Immature natural killer cell (primary cell): ENCODE measurements around the gene WDR37. TPM values are rescaled to one million over a fixed set of nuclear protein-coding genes. Genes with fewer than 3 reads are reported as not detected.
"Not testable (repeated sequence)": the region's sequence is repeated elsewhere in the genome, so short reads cannot be mapped to it uniquely, and the experiment has no call there.

Experiments
- DNase-seq, 3 donors: peaks; one replicate each; pipeline ENCODE4 v3.0.0; 2022; ENCODE audit warnings: mixed read lengths in 1 of 3
- H3K27ac Mint-ChIP-seq, 6 donors: one replicate each; pipeline ENCODE4 v1.8.0; 2020; ENCODE audit warnings: mixed read lengths in 6 of 6, mild to moderate bottlenecking in 5 of 6, inconsistent platforms in 4 of 6, moderate library complexity in 3 of 6
- H3K27me3 Mint-ChIP-seq, 3 donors: one replicate each; pipeline ENCODE4 v1.8.0; 2020 to 2021; ENCODE audit warnings: low read depth in 3 of 3, mild to moderate bottlenecking in 3 of 3, mixed read lengths in 3 of 3, moderate library complexity in 3 of 3, inconsistent platforms in 1 of 3
- H3K36me3 Mint-ChIP-seq, 3 donors: one replicate each; pipeline ENCODE4 v1.8.0; 2020; ENCODE audit warnings: mixed read lengths in 3 of 3, inconsistent platforms in 2 of 3, mild to moderate bottlenecking in 2 of 3
- H3K4me1 Mint-ChIP-seq, 2 donors: one replicate each; pipeline ENCODE4 v1.8.0; 2020; ENCODE audit warnings: inconsistent platforms in 2 of 2, mild to moderate bottlenecking in 2 of 2, mixed read lengths in 2 of 2, moderate library complexity in 1 of 2
- H3K4me3 Mint-ChIP-seq, 5 donors: one replicate each; pipeline ENCODE4 v1.8.0; 2020; ENCODE audit warnings: mild to moderate bottlenecking in 5 of 5, mixed read lengths in 5 of 5, inconsistent platforms in 3 of 5, moderate library complexity in 3 of 5
- H3K9me3 Mint-ChIP-seq, 6 donors: one replicate each; pipeline ENCODE4 v1.8.0; 2020; ENCODE audit warnings: mild to moderate bottlenecking in 6 of 6, mixed read lengths in 6 of 6, inconsistent platforms in 4 of 6, moderate library complexity in 3 of 6
- polyA plus RNA-seq, 3 donors: library from polyadenylated mRNA; unstranded; fragments of 300-500 nt; fragmentation: Illumina TruSeq; gene quantifications; one replicate each; pipeline ENCODE4 v1.2.3, GENCODE V29; 2021

Gene WDR37
- polyA plus RNA-seq, 3 donors from 2014 or later = 16.7 to 32.2 (median 26.5) TPM

DNA sequence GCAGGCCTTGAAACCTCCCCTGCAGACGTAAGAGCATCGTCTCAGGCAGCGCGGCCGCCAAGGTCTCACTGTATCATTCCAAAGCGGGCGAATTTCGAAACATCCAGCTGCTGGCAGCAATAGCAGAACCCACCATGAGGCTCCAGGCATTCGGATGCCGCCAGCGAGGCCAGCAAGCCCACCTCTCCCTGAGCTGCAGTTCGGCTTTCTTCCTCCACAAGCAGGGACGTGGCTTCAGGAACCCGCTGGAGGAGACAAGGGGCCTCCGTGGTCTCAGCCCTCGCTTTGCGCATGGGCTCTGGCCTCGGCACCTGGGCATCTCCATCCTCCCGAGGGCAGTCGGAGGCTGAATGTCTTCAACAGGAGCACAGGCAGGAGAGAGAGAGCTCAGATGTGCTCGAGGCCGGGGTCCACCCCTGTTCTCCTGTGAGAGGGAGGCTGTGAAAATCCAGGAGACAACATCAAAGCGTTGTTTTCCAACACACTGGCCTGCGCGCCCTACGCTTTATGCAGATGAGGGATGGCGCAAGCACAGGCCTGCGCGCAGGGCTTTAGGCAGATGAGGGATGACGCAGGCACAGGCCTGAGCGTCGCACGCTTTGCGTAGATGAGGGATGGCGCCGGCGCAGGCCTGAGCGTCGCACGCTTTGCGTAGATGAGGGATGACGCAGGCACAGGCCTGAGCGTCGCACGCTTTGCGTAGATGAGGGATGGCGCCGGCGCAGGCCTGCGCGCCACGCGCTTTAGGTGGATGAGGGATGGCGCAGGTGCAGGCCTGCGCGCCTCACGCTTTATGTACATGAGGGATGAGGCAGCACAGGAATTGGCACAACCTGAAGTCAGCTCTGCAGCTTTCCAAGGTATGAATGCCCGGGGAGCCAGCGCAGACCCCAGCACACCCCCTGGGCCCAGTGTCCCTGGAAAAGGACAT, 103.2 kb downstream of the WDR37 start:
- no peaks in the 10 kb centered on the region for H3K9me3 Mint-ChIP-seq
- H3K4me1 Mint-ChIP-seq = no peaks in the 10 kb centered on the region
- no peak for DNase-seq
- H3K27me3 Mint-ChIP-seq = peaks cover 1 to 6% (median 2%) of the 10 kb centered on the region in 3 donors
- H3K27ac Mint-ChIP-seq = no peak overlapping the region
- no peak overlapping the region for H3K4me3 Mint-ChIP-seq
- peaks cover 0 to 3% (median 0%) of the 10 kb centered on the region in 3 donors for H3K36me3 Mint-ChIP-seq

DNA sequence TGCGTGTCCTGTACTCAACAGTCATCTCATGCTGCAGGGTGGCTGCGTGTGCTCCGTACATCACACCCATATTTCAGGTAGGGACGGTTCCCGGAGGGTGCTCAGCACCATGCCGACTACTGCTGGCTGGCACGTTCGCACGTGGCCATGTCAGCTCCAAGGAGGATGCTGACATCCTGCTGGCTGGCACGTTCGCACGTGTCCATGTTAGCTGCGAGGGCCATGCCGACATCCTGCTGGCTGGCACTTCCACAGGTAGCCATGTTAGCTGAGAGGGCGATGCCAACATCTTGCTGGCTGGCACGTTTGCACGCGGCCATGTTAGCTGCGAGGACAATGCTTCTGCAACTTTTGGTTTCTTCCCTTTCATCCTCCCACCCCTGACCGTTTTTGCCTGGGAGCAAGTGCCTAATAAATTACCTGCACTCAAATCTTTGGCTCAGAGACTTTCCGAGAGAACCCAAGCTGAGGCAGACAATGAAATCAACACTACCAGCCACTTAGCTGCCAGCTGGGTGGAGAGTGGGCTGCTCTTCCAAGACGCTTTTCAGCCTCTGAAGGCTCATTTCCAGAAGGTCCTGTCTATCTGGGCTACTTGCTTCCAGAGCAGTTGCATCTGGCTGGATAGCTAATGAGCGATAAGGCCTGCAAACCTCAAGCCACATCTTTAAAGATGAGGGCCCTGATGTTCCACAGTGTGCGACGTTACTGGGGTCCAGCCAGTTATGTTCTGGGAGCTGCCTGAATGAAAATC, 104.6 kb downstream of the WDR37 start:
- no peaks in the 10 kb centered on the region for H3K4me1 Mint-ChIP-seq

DNA sequence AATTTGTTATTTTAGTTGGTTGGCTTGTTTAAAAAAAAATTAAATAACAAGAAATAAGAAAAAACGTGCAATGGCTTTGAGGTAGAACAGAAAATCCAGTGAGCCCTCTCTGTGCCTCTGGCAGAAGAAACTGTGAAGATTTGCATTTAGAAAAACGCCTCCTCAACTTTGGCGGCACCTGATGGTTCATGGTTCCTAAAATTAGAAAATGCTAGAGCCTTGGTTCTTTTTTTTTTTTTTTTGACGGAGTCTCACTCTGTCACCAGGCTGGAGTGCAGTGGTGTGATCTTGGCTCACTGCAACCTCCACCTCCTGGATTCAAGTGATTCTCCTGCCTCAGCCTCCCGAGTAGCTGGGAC, 105.1 kb downstream of the WDR37 start:
- H3K4me1 Mint-ChIP-seq, H3K27ac Mint-ChIP-seq, H3K36me3 Mint-ChIP-seq, DNase-seq, H3K9me3 Mint-ChIP-seq, H3K4me3 Mint-ChIP-seq: not testable (repeated sequence)
- peaks cover 2 to 12% (median 5%) of the 10 kb centered on the region in 3 donors for H3K27me3 Mint-ChIP-seq

More for the DNA sequence above, 104.6 kb downstream of the WDR37 start:
- Mint-ChIP-seq H3K36me3 (peaks cover 0 to 3% (median 0%) of the 10 kb centered on the region in 3 donors), H3K27me3 (peaks cover 2 to 12% (median 5%) of the 10 kb centered on the region in 3 donors), H3K4me3 (no peak overlapping the region), H3K9me3 (no peaks in the 10 kb centered on the region), H3K27ac (no peak overlapping the region)
- no peak for DNase-seq

DNA sequence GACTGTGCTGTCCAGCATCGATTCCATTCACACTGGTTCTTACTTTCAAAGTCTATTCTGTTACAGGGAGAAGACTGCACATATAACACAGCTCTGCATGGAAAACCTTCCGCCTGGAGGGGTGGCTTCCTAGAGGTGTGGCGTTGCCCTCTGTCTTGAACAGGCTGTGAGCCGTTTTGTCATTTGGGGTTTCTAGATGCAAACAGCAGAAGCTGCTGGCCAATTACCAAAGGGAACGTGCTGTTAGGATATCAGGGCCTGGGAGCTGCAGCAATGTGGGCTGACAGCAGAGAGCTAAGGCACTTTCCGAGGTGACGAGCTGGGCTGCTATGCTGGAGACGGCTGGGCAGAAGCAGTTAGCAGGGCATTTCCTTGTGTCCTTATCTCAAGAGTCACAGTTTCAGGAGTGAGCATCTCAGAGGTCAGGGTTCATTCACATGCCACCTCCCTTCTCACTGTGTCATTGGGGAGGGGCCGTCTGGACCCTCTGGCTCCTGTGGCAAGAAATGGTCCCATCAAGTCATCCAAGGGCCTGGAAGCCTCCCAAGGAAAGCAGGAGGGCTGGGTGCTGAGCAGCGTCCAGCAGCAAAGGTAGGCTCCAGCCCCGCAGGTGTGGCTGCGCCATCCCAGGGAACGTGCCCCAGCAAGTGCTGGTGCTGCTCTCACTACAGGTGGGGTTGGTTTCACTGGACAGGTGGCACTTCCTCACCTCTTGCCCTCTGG, 106.5 kb downstream of the WDR37 start:
- no peak overlapping the region for H3K4me3 Mint-ChIP-seq
- no peak overlapping the region for H3K27ac Mint-ChIP-seq
- H3K9me3 Mint-ChIP-seq = no peaks in the 10 kb centered on the region
- no peaks in the 10 kb centered on the region for H3K36me3 Mint-ChIP-seq
- H3K4me1 Mint-ChIP-seq = no peaks in the 10 kb centered on the region
- DNase-seq = no peak
- H3K27me3 Mint-ChIP-seq = peaks cover 2 to 13% (median 4%) of the 10 kb centered on the region in 3 donors

DNA sequence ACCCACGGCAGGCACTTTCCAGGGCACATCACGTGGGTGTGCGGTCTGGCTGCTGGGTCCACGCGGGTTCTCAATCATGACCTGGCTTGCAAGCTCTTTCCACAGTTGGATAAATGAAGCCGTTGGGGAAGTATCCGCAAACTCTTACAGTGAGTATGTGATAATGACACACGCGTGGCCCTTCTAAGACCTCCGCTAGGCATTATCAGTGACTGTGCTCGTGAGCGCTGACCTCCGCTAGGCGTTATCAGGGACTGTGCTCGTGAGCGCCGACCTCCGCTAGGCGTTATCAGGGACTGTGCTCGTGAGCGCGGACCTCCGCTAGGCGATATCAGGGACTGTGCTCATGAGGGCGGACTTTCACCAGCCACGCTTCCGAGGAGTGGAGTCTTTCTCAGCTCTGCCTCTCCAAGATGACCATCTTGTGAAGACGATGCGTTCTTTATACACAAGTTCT, 107.0 kb downstream of the WDR37 start:
- peaks cover 2 to 11% (median 4%) of the 10 kb centered on the region in 3 donors for H3K27me3 Mint-ChIP-seq
- H3K9me3 Mint-ChIP-seq = no peaks in the 10 kb centered on the region
- H3K4me1 Mint-ChIP-seq = no peaks in the 10 kb centered on the region
- H3K36me3 Mint-ChIP-seq = no peaks in the 10 kb centered on the region
- H3K4me3 Mint-ChIP-seq = no peak overlapping the region
- no peak for DNase-seq
- H3K27ac Mint-ChIP-seq = no peak overlapping the region

DNA sequence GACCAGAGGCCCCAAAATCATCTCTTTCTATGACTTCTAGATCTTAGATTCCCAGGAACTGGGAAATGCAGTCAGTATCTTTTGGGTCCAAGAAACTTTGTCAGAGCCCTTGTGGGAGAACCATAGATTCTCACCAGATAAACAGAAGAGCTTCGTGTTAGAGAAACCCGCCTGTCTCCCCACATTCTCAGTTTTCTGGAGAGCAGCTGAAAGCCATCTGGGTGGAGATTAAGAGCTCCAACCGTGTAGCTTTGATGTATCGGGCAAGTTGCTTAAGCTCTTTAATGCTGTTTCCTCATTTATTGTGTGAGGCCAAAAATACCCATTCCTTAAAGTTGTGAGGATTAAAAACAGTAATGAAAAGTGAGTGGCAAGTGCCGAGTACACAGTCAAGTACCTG, 107.6 kb downstream of the WDR37 start:
- Mint-ChIP-seq H3K27ac (no peak overlapping the region), H3K4me3 (no peak overlapping the region), H3K36me3 (no peaks in the 10 kb centered on the region), H3K27me3 (peaks cover 2 to 11% (median 4%) of the 10 kb centered on the region in 3 donors), H3K9me3 (no peaks in the 10 kb centered on the region), H3K4me1 (no peaks in the 10 kb centered on the region)
- DNase-seq = no peak

DNA sequence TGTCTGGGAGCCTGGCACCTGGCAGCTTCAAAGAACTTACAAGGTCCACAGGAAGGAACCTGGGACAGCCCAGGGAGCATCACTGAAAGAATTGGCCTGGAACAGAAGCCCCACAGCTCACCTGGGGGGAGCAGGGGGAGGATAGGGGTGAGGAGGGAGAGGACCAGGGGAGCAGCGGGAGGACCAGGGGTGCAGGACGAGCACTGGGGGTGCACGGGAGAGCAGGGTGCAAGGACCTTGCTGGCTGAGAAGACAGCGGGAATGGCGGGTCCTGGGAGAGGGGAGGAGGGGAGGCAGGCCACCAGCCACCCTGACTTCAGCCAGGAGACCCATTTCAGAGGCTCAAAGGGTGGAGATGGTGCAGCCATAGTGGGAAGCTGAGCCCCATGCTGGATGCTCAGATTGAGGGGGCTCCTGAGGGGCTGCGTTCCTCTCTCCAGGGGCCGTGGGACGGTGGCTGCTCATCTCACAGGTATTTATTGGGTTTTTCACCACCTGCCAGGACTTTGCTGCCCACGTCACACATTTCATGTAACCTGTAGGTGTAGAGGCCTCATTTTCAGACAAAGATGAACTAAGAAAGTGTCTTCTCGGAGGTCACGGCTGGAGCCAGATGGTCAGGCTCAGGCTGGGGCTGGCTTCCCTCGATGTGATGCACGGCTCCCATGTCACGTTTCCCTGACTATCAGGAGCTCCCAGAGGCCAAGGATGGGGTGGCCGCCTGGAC, 110.1 kb downstream of the WDR37 start:
- Mint-ChIP-seq H3K4me1 (no peaks in the 10 kb centered on the region), H3K27ac (no peak overlapping the region), H3K4me3 (no peak overlapping the region), H3K27me3 (peaks cover 2 to 11% (median 4%) of the 10 kb centered on the region in 3 donors), H3K9me3 (no peaks in the 10 kb centered on the region), H3K36me3 (no peaks in the 10 kb centered on the region)
- DNase-seq = no peak

DNA sequence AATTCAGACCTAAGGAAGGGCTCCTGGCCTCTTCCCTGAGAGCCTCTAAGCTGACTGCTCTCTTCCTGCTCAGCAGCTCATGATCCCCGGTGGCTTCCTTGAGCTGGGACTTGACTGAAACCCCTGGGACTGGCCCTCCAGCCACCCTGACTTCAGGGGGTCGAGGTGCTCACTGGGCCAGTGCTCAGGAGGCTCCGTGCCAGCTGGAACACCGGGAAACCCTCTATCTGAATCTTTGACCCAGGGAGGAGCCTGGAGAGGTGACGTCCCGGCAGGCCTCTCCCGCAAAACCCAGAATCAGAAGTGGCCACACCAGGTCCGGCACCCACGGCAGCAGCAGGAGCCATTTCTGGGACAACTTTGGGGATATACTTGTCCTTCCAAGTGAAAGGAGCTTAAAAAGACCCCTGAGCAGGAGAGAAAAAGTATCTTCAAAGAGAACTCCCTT, 110.7 kb downstream of the WDR37 start:
- H3K4me3 Mint-ChIP-seq = no peak overlapping the region
- H3K27ac Mint-ChIP-seq = no peak overlapping the region
- no peaks in the 10 kb centered on the region for H3K9me3 Mint-ChIP-seq
- no peak for DNase-seq
- H3K4me1 Mint-ChIP-seq = no peaks in the 10 kb centered on the region
- peaks cover 2 to 7% (median 4%) of the 10 kb centered on the region in 3 donors for H3K27me3 Mint-ChIP-seq
- no peaks in the 10 kb centered on the region for H3K36me3 Mint-ChIP-seq

DNA sequence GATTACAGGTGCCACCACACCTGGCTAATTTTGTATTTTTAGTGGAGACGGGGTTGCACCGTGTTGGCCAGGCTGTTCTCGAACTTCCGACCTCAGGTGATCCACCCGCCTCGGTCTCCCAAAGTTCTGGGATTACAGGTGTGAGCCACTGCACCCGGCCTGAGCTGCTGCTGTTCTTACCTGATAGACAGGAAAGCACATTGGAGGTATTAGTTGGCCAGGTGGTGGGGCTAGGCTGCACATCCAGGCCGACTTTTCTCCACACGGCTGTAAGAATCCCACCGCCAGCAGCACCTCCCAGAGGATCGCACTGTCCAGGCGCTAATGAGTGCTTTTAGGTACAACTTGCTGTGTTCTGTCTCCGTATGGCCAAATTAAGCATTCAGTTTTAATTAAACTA, 112.6 kb downstream of the WDR37 start:
- H3K27ac Mint-ChIP-seq = no peak overlapping the region
- H3K36me3 Mint-ChIP-seq = no peaks in the 10 kb centered on the region
- no peaks in the 10 kb centered on the region for H3K4me1 Mint-ChIP-seq
- DNase-seq = no peak
- H3K27me3 Mint-ChIP-seq = peaks cover 4 to 10% (median 7%) of the 10 kb centered on the region in 3 donors
- H3K4me3 Mint-ChIP-seq = no peak overlapping the region
- no peaks in the 10 kb centered on the region for H3K9me3 Mint-ChIP-seq

DNA sequence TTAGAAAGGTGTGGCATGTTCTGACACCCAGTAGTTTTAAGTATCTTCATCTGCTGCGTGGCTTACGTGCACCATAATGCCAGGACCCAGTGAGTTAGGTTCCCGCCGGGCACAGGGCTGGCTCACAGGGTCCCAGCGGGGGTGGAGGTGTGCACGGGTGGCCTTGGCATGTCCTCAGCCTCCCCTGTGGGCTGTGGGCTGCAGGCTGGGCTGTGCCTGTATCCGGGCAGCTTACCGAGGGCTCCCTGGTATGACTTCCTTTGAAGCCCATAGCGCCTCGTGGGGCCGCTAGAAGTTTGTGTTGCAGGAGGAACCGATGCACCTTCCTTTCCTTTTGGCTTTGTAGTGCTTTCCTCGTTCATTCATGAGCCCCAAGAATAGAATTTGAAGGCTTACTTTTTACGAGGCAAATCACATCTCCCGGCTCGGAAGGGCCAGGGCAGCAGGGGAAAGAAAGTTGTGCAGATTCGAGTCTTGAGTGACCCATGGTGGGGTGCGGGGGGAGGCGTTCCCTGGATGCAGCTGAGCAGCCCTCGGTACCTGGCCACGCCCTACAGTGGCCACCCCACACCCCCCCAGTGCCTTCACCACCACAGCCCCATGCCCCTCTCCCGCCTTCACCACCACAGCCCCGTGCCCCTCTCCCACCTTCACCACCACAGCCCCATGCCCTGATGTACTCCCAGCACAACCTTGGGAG, 113.2 kb downstream of the WDR37 start:
- Mint-ChIP-seq H3K27ac (no peak overlapping the region), H3K4me3 (no peak overlapping the region), H3K36me3 (no peaks in the 10 kb centered on the region), H3K4me1 (no peaks in the 10 kb centered on the region), H3K9me3 (no peaks in the 10 kb centered on the region), H3K27me3 (peaks cover 6 to 10% (median 7%) of the 10 kb centered on the region in 3 donors)
- no peak for DNase-seq

DNA sequence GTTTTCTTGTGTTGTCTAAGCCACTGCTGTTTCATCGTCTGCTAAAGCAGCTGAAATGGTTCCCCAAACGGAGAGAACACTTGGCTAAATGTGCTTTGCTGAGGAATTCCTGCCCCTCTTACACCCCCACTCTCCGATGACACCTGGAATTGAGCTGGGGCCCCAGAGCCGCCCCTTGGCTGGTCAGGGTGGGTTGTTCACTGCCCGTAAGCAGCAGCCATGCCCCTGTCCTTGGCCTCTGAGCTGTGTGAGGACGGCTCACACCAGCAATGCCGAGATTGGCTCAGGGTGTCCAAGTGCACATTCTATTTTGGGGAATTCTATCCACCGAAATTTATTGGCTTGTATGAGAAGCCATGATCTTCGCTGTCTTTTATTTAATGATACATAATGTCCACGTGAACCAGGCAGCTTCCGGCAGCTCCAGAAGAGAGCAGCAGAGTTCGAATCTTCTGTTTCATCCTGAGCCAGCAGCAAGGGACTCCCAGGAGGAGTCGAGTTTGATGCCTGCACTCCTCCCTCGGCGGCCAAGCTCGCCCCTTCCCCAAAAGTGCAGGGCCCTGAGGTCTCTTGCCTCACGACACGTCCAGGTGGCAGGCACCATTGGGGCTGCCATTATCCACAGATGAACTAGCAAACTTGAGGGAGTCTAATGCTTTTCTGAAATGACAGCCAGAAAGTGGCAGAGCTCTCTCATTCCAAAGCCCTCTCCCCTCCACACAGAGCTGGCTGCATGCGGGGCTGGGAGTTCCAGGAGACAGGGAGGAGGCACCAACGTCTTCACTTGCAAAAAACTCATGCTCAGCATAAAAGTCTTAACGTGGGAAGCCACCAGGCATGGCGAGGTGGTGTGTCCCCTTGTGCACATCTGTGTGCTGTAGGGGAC, 114.0 kb downstream of the WDR37 start:
- no peaks in the 10 kb centered on the region for H3K9me3 Mint-ChIP-seq
- H3K36me3 Mint-ChIP-seq = no peaks in the 10 kb centered on the region
- DNase-seq = no peak
- peaks cover 3% of the 10 kb centered on the region in 2 donors for H3K4me1 Mint-ChIP-seq
- no peak overlapping the region for H3K4me3 Mint-ChIP-seq
- H3K27ac Mint-ChIP-seq = no peak overlapping the region
- H3K27me3 Mint-ChIP-seq = peaks cover 5 to 8% (median 6%) of the 10 kb centered on the region in 3 donors

DNA sequence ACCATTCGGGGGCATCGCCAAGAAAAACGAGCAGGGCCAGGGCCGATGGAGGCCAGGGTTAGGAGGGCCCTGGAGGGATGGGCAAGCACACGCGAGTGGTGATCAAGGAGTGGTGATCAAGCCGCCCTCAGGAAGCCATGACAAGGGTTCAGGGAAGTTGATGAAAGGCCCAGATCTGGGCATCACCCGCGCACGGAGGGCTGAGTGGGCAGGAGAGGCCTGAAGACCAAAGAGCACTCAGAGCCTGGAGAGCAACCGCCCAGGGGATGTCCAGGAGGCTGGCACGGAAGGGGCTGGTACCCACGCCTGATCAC, 114.6 kb downstream of the WDR37 start:
- H3K36me3 Mint-ChIP-seq = no peaks in the 10 kb centered on the region
- peaks cover 6 to 8% of the 10 kb centered on the region in 2 donors for H3K4me1 Mint-ChIP-seq
- H3K27me3 Mint-ChIP-seq = peaks cover 2 to 7% (median 6%) of the 10 kb centered on the region in 3 donors
- no peak overlapping the region for H3K27ac Mint-ChIP-seq
- no peak for DNase-seq
- H3K4me3 Mint-ChIP-seq = no peak overlapping the region
- H3K9me3 Mint-ChIP-seq = no peaks in the 10 kb centered on the region
